ENCODE measurements around the gene SACM1L.

Gene SACM1L

GRCh38 chr3:45777111-45777745 lies 88.0 kb downstream of the SACM1L start:
- peaks cover 2% of the 10 kb centered on the region for H3K27me3 ChIP-seq (ENCODE audit: insufficient read depth, insufficient read length)
- no peak overlapping the region for H3K4me3 ChIP-seq (ENCODE audit: insufficient read length, low read depth)
- H3K9me3 ChIP-seq (ENCODE audit: insufficient read depth, low read length) = no peaks in the 10 kb centered on the region
- H3K36me3 ChIP-seq (ENCODE audit: insufficient read depth, insufficient read length, low read length) = no peaks in the 10 kb centered on the region
- no peak for TF ChIP-seq YY1 (IDR thresholded peaks at IDR 0.05; ENCODE audit: insufficient read depth, insufficient read length)
- H3K9ac ChIP-seq (ENCODE audit: insufficient read length, low read depth) = no peak overlapping the region
- DNase-seq (ENCODE audit: low read depth, low spot score) = no peak
- H3K4me1 ChIP-seq (ENCODE audit: insufficient read depth, insufficient read length) = peaks cover 11% of the 10 kb centered on the region

GRCh38 chr3:45777746-45778386 lies 88.7 kb downstream of the SACM1L start:
- no peaks in the 10 kb centered on the region for H3K9me3 ChIP-seq (ENCODE audit: insufficient read depth, low read length)
- DNase-seq (ENCODE audit: low read depth, low spot score) = no peak
- peaks cover 11% of the 10 kb centered on the region for H3K4me1 ChIP-seq (ENCODE audit: insufficient read depth, insufficient read length)
- TF ChIP-seq YY1 (IDR thresholded peaks at IDR 0.05; ENCODE audit: insufficient read depth, insufficient read length) = no peak
- TF ChIP-seq SUZ12 (IDR thresholded peaks at IDR 0.05; ENCODE audit: extremely low read depth, insufficient read depth, insufficient read length) = no peak
- no peak for TF ChIP-seq ZNF274 (IDR thresholded peaks at IDR 0.05; ENCODE audit: low read depth, low read length)
- no peaks in the 10 kb centered on the region for H3K36me3 ChIP-seq (ENCODE audit: insufficient read depth, insufficient read length, low read length)
- no peak overlapping the region for H3K4me3 ChIP-seq (ENCODE audit: insufficient read length, low read depth)
- H3K9ac ChIP-seq (ENCODE audit: insufficient read length, low read depth) = no peak overlapping the region
- peaks cover 2% of the 10 kb centered on the region for H3K27me3 ChIP-seq (ENCODE audit: insufficient read depth, insufficient read length)

- H3K9me3 ChIP-seq (ENCODE audit: insufficient read depth, low read length) = no peaks in the 10 kb centered on the region
- TF ChIP-seq YY1 (IDR thresholded peaks at IDR 0.05; ENCODE audit: insufficient read depth, insufficient read length) (no peak), SUZ12 (IDR thresholded peaks at IDR 0.05; ENCODE audit: extremely low read depth, insufficient read depth, insufficient read length) (no peak), ZNF274 (IDR thresholded peaks at IDR 0.05; ENCODE audit: low read depth, low read length) (no peak)
- peaks cover 2% of the 10 kb centered on the region for H3K27me3 ChIP-seq (ENCODE audit: insufficient read depth, insufficient read length)
- H3K9ac ChIP-seq (ENCODE audit: insufficient read length, low read depth) = no peak overlapping the region
- no peak for DNase-seq (ENCODE audit: low read depth, low spot score)
- no peak overlapping the region for H3K4me3 ChIP-seq (ENCODE audit: insufficient read length, low read depth)
- H3K36me3 ChIP-seq (ENCODE audit: insufficient read depth, insufficient read length, low read length) = no peaks in the 10 kb centered on the region
- peaks cover 11% of the 10 kb centered on the region for H3K4me1 ChIP-seq (ENCODE audit: insufficient read depth, insufficient read length)
Measured at GRCh38 chr3:45778761-45779201, 89.6 kb downstream of the SACM1L start.

- Histone ChIP-seq H3K9me3 (ENCODE audit: insufficient read depth, low read length) (0 out of 2 replicates have a peak, but pooled peaks cover 5% of the 10 kb centered on the region), H3K4me3 (ENCODE audit: insufficient read length, low read depth) (no peak overlapping the region), H3K36me3 (ENCODE audit: insufficient read depth, insufficient read length, low read length) (no peaks in the 10 kb centered on the region), H3K27me3 (ENCODE audit: insufficient read depth, insufficient read length) (peaks cover 2% of the 10 kb centered on the region), H3K9ac (ENCODE audit: insufficient read length, low read depth) (no peak overlapping the region), H3K4me1 (ENCODE audit: insufficient read depth, insufficient read length) (peaks cover 11% of the 10 kb centered on the region)
- TF ChIP-seq SUZ12 (IDR thresholded peaks at IDR 0.05; ENCODE audit: extremely low read depth, insufficient read depth, insufficient read length) = no peak
- no peak for TF ChIP-seq YY1 (IDR thresholded peaks at IDR 0.05; ENCODE audit: insufficient read depth, insufficient read length)
- no peak for TF ChIP-seq ZNF274 (IDR thresholded peaks at IDR 0.05; ENCODE audit: low read depth, low read length)
- no peak for DNase-seq (ENCODE audit: low read depth, low spot score)
Measured at GRCh38 chr3:45779746-45780735, 90.8 kb downstream of the SACM1L start.

GRCh38 chr3:45781271-45781670 lies 92.1 kb downstream of the SACM1L start:
- Histone ChIP-seq H3K9me3 (ENCODE audit: insufficient read depth, low read length) (0 out of 2 replicates have a peak, but pooled peaks cover 5% of the 10 kb centered on the region), H3K4me3 (ENCODE audit: insufficient read length, low read depth) (no peak overlapping the region), H3K9ac (ENCODE audit: insufficient read length, low read depth) (no peak overlapping the region), H3K27me3 (ENCODE audit: insufficient read depth, insufficient read length) (peaks cover 2% of the 10 kb centered on the region), H3K4me1 (ENCODE audit: insufficient read depth, insufficient read length) (peaks cover 11% of the 10 kb centered on the region), H3K36me3 (ENCODE audit: insufficient read depth, insufficient read length, low read length) (no peaks in the 10 kb centered on the region)
- DNase-seq (ENCODE audit: low read depth, low spot score) = no peak
- TF ChIP-seq SUZ12 (IDR thresholded peaks at IDR 0.05; ENCODE audit: extremely low read depth, insufficient read depth, insufficient read length) (no peak), YY1 (IDR thresholded peaks at IDR 0.05; ENCODE audit: insufficient read depth, insufficient read length) (no peak), ZNF274 (IDR thresholded peaks at IDR 0.05; ENCODE audit: low read depth, low read length) (no peak)

GRCh38 chr3:45781841-45782240 lies 92.6 kb downstream of the SACM1L start:
- peaks cover 2% of the 10 kb centered on the region for H3K27me3 ChIP-seq (ENCODE audit: insufficient read depth, insufficient read length)
- peaks cover 11% of the 10 kb centered on the region for H3K4me1 ChIP-seq (ENCODE audit: insufficient read depth, insufficient read length)
- TF ChIP-seq ZNF274 (IDR thresholded peaks at IDR 0.05; ENCODE audit: low read depth, low read length) (no peak), SUZ12 (IDR thresholded peaks at IDR 0.05; ENCODE audit: extremely low read depth, insufficient read depth, insufficient read length) (no peak), YY1 (IDR thresholded peaks at IDR 0.05; ENCODE audit: insufficient read depth, insufficient read length) (no peak)
- no peak for DNase-seq (ENCODE audit: low read depth, low spot score)
- H3K36me3 ChIP-seq (ENCODE audit: insufficient read depth, insufficient read length, low read length) = no peaks in the 10 kb centered on the region
- H3K9ac ChIP-seq (ENCODE audit: insufficient read length, low read depth) = no peak overlapping the region
- H3K9me3 ChIP-seq (ENCODE audit: insufficient read depth, low read length) = 0 out of 2 replicates have a peak, but pooled peaks cover 5% of the 10 kb centered on the region
- H3K4me3 ChIP-seq (ENCODE audit: insufficient read length, low read depth) = no peak overlapping the region
